SK-N-SH (cell line): ENCODE data around the gene HOXD13. TPM values are rescaled to one million over a fixed set of nuclear protein-coding genes. Genes with fewer than 3 reads are reported as not detected.
A peak's percentile ranks its signal among the peaks of the same experiment; 100 is the strongest.

ENCODE experiments used
- CTCF ChIA-PET: fragments of 300-600, 350-600 bp; formaldehyde crosslinking; extraction: SDS; loops from one replicate; lab custom pipeline; 2021; lab: Yijun Ruan, JAX
- POLR2A ChIA-PET: fragments of 350-600 bp; sonication (Branson Sonifier 250); formaldehyde crosslinking; extraction: SDS; loops from one replicate; lab custom pipeline; 2020; ENCODE audit warnings: antibody characterized with exemption, inconsistent platforms; lab: Yijun Ruan, JAX
- DNase-seq: peaks from one replicate; pipeline ENCODE4 v3.0.0; 2012
- H2AFZ ChIP-seq: fragments of 200-600 bp; sonication (generic); 2 replicates; pipeline ENCODE4 v1.8.1; 2016; ENCODE audit warnings: antibody characterized with exemption, mild to moderate bottlenecking, low read depth
- H3F3A ChIP-seq: fragments of 200-600 bp; sonication (generic); replicated peaks from 2 replicates; pipeline ENCODE3; 2016; ENCODE audit warnings: antibody characterized with exemption, mild to moderate bottlenecking; ENCODE audit not compliant: insufficient read depth
- H3K27ac ChIP-seq, 2 experiments: fragments of 200-500 bp in 1 of 2; fragments of 200-600 bp in 1 of 2; sonication (Bioruptor generic) in 1 of 2; sonication (generic), shearing (Covaris generic) in 1 of 2; 2 replicates each; pipeline versions ENCODE4 v1.5.1 to v1.6.1; 2014 to 2016; ENCODE audit warnings: low read depth in 2 of 2, inconsistent platforms in 1 of 2, low read length in 1 of 2, mild to moderate bottlenecking in 1 of 2, mixed read lengths in 1 of 2
- H3K27me3 ChIP-seq: fragments of 200-600 bp; sonication (generic), shearing (Covaris generic); 2 replicates; pipeline ENCODE4 v1.6.1; 2016; ENCODE audit warnings: mixed run types; ENCODE audit not compliant: insufficient read depth
- H3K36me3 ChIP-seq, 2 experiments: fragments of 200-500 bp in 1 of 2; fragments of 200-600 bp in 1 of 2; sonication (Bioruptor generic) in 1 of 2; sonication (generic) in 1 of 2; replicated peaks in 1 of 2; 2 replicates each; pipeline versions ENCODE3 to v1.5.1; 2014 to 2016; ENCODE audit warnings: low read length in 1 of 2, mild to moderate bottlenecking in 1 of 2; ENCODE audit not compliant: insufficient read depth in 2 of 2, control insufficient read depth in 1 of 2
- H3K4me1 ChIP-seq, 2 experiments: fragments of 200-500 bp in 1 of 2; fragments of 200-600 bp in 1 of 2; sonication (Bioruptor generic) in 1 of 2; sonication (generic), shearing (Covaris generic) in 1 of 2; 2 replicates each; pipeline versions ENCODE4 v1.5.1 to v1.6.1; 2014 to 2016; ENCODE audit warnings: low read depth in 1 of 2, low read length in 1 of 2, mixed run types in 1 of 2; ENCODE audit not compliant: insufficient read depth in 2 of 2, control insufficient read depth in 1 of 2
- H3K4me2 ChIP-seq: fragments of 200-600 bp; sonication (generic), shearing (Covaris generic); 2 replicates; pipeline ENCODE4 v1.6.1; 2017; ENCODE audit warnings: mixed run types
- H3K4me3 ChIP-seq, 2 experiments: fragments of 200-500 bp in 1 of 2; fragments of 200-600 bp in 1 of 2; sonication (Bioruptor generic) in 1 of 2; sonication (generic), shearing (Covaris generic) in 1 of 2; 2 replicates each; pipeline versions ENCODE4 v1.5.1 to v1.8.1; 2014 to 2016; ENCODE audit warnings: low read depth in 2 of 2, inconsistent platforms in 1 of 2, low read length in 1 of 2, mild to moderate bottlenecking in 1 of 2, mixed read lengths in 1 of 2, moderate library complexity in 1 of 2
- H3K79me2 ChIP-seq: fragments of 200-600 bp; sonication (generic); 2 replicates; pipeline ENCODE4 v1.8.1; 2017; ENCODE audit warnings: mild to moderate bottlenecking; ENCODE audit not compliant: insufficient read depth
- H3K9ac ChIP-seq: fragments of 200-600 bp; sonication (generic); 2 replicates; pipeline ENCODE4 v1.6.1; 2017; ENCODE audit warnings: mixed run types
- H3K9me2 ChIP-seq: fragments of 200-600 bp; sonication (generic); 2 replicates; pipeline ENCODE4 v1.6.1; 2017; ENCODE audit warnings: mixed run types
- H3K9me3 ChIP-seq: fragments of 200-600 bp; sonication (generic); 2 replicates; pipeline ENCODE4 v1.6.1; 2017; ENCODE audit warnings: mixed run types, mild to moderate bottlenecking, moderate library complexity
- H4K20me1 ChIP-seq: fragments of 200-600 bp; sonication (generic); 2 replicates; pipeline ENCODE4 v1.6.1; 2017; ENCODE audit warnings: mild to moderate bottlenecking, mixed run types; ENCODE audit not compliant: insufficient read depth
- CHD2 ChIP-seq: fragments of 150-350 bp; IDR thresholded peaks from 2 replicates; pipeline ENCODE4 v1.6.1; 2018; ENCODE audit warnings: low read length; ENCODE audit not compliant: partially characterized antibody
- ELF1 ChIP-seq: IDR thresholded peaks from 2 replicates; pipeline ENCODE4 v1.4.0; 2012
- FOSL2 ChIP-seq: IDR thresholded peaks from 2 replicates; pipeline ENCODE4 v1.4.0; 2012; ENCODE audit warnings: low read depth, mild to moderate bottlenecking, moderate library complexity, borderline replicate concordance
- FOXJ3 ChIP-seq: sonication (generic); formaldehyde crosslinking; IDR thresholded peaks from 2 replicates; pipeline ENCODE4 v1.5.1; 2020; ENCODE audit warnings: mild to moderate bottlenecking, missing genetic modification reagents
- GATA2 ChIP-seq: sonication (generic); formaldehyde crosslinking; IDR thresholded peaks from 2 replicates; pipeline ENCODE4 v1.5.0; 2020; ENCODE audit warnings: mild to moderate bottlenecking, missing genetic modification reagents
- IRF3 ChIP-seq: fragments of 150-350 bp; IDR thresholded peaks from 2 replicates; pipeline ENCODE4 v1.6.1; 2016; ENCODE audit warnings: mild to moderate bottlenecking, low read depth, low read length
- JUND ChIP-seq: IDR thresholded peaks from 2 replicates; pipeline ENCODE4 v1.4.0; 2012
- MEF2A ChIP-seq: IDR thresholded peaks from 2 replicates; pipeline ENCODE4 v1.4.0; 2012; ENCODE audit warnings: low read depth, borderline replicate concordance
- MXI1 ChIP-seq: IDR thresholded peaks from 2 replicates; pipeline ENCODE4 v1.6.1; 2012; ENCODE audit warnings: mild to moderate bottlenecking, low read depth, low read length, improper control_type of control experiment
- NFIC ChIP-seq: IDR thresholded peaks from 2 replicates; pipeline ENCODE4 v1.4.0; 2012; ENCODE audit warnings: borderline replicate concordance
- NRF1 ChIP-seq: IDR thresholded peaks from 2 replicates; pipeline ENCODE4 v1.6.1; 2012; ENCODE audit warnings: low read depth, mild to moderate bottlenecking, low read length
- POLR2AphosphoS5 ChIP-seq: IDR thresholded peaks from 2 replicates; pipeline ENCODE4 v1.6.1; 2012; ENCODE audit warnings: low read depth, low read length
- RAD21 ChIP-seq: IDR thresholded peaks from 2 replicates; pipeline ENCODE4 v1.6.1; 2012; ENCODE audit warnings: mild to moderate bottlenecking, low read length
- SMC3 ChIP-seq: IDR thresholded peaks from 2 replicates; pipeline ENCODE4 v1.6.1; 2012; ENCODE audit warnings: low read depth, low read length, improper control_type of control experiment
- TEAD4 ChIP-seq: IDR thresholded peaks from 2 replicates; pipeline ENCODE4 v1.4.0; 2012; ENCODE audit warnings: mild to moderate bottlenecking, borderline replicate concordance; ENCODE audit not compliant: insufficient read depth
- WGBS: methylation state at CpG from one replicate; pipeline ENCODE4 v1.1.6; 2017; ENCODE audit warnings: low lambda C conversion rate; 5-methylcytosine and 5-hydroxymethylcytosine counted together
- polyA plus RNA-seq, 3 experiments: library from polyadenylated mRNA; depleted of rRNA; stranded (reverse); fragments of >200 nt; gene quantifications; 2 replicates each; pipeline ENCODE4 v1.2.3, GENCODE V29; 2012
- TF ChIP-seq, protein P1 (sequence below): fragments of 200-600 bp; sonication (generic); IDR thresholded peaks from 2 replicates; pipeline ENCODE4 v1.6.1; 2017; ENCODE audit warnings: antibody characterized with exemption, mild to moderate bottlenecking, moderate library complexity
- TF ChIP-seq, protein P2 (sequence below): IDR thresholded peaks from 2 replicates; pipeline ENCODE4 v1.6.1; 2012; ENCODE audit warnings: mild to moderate bottlenecking, low read depth, low read length, moderate library complexity
- TF ChIP-seq, protein P3 (sequence below): IDR thresholded peaks from 2 replicates; pipeline ENCODE4 v1.4.0; 2012; ENCODE audit warnings: low read depth, borderline replicate concordance

The HOXD13 gene
- polyA plus RNA-seq, 1 of the 3 experiments (the other 2 are of a cell fraction) = not detected

- TF ChIP-seq, protein P1, sequence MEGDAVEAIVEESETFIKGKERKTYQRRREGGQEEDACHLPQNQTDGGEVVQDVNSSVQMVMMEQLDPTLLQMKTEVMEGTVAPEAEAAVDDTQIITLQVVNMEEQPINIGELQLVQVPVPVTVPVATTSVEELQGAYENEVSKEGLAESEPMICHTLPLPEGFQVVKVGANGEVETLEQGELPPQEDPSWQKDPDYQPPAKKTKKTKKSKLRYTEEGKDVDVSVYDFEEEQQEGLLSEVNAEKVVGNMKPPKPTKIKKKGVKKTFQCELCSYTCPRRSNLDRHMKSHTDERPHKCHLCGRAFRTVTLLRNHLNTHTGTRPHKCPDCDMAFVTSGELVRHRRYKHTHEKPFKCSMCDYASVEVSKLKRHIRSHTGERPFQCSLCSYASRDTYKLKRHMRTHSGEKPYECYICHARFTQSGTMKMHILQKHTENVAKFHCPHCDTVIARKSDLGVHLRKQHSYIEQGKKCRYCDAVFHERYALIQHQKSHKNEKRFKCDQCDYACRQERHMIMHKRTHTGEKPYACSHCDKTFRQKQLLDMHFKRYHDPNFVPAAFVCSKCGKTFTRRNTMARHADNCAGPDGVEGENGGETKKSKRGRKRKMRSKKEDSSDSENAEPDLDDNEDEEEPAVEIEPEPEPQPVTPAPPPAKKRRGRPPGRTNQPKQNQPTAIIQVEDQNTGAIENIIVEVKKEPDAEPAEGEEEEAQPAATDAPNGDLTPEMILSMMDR = no peak
Observed at GRCh38 chr2:176117823-176118371, 25.4 kb downstream of the HOXD13 start (continued).

GRCh38 chr2:176118601-176119339, 26.2 kb downstream of the HOXD13 start:
- Histone ChIP-seq H3K9me2 (no peaks in the 10 kb centered on the region), H2AFZ (no peak overlapping the region), H3F3A (no peaks in the 10 kb centered on the region), H3K9ac (no peak overlapping the region), H3K79me2 (no peaks in the 10 kb centered on the region), H3K4me3 (no peak overlapping the region), H4K20me1 (no peaks in the 10 kb centered on the region), H3K27ac (no peak overlapping the region), H3K4me2 (no peak overlapping the region), H3K36me3 (no peaks in the 10 kb centered on the region), H3K9me3 (no peaks in the 10 kb centered on the region), H3K27me3 (peaks cover 40% of the 10 kb centered on the region), H3K4me1 (peaks cover 0 to 17% of the 10 kb centered on the region in 2 experiments; a peak in 1 of 4 replicates)
- TF ChIP-seq JUND (no peak), FOXJ3 (CRISPR knock-in tag) (no peak), NRF1 (no peak), RAD21 (peak; percentile 41), POLR2AphosphoS5 (no peak), FOSL2 (no peak), SMC3 (peak; percentile 15; the same call in 1 of the 2 replicates), MEF2A (no peak), MXI1 (no peak), IRF3 (no peak), GATA2 (no peak), NFIC (no peak), ELF1 (no peak), CHD2 (no peak), TEAD4 (no peak)
- TF ChIP-seq, protein P2, sequence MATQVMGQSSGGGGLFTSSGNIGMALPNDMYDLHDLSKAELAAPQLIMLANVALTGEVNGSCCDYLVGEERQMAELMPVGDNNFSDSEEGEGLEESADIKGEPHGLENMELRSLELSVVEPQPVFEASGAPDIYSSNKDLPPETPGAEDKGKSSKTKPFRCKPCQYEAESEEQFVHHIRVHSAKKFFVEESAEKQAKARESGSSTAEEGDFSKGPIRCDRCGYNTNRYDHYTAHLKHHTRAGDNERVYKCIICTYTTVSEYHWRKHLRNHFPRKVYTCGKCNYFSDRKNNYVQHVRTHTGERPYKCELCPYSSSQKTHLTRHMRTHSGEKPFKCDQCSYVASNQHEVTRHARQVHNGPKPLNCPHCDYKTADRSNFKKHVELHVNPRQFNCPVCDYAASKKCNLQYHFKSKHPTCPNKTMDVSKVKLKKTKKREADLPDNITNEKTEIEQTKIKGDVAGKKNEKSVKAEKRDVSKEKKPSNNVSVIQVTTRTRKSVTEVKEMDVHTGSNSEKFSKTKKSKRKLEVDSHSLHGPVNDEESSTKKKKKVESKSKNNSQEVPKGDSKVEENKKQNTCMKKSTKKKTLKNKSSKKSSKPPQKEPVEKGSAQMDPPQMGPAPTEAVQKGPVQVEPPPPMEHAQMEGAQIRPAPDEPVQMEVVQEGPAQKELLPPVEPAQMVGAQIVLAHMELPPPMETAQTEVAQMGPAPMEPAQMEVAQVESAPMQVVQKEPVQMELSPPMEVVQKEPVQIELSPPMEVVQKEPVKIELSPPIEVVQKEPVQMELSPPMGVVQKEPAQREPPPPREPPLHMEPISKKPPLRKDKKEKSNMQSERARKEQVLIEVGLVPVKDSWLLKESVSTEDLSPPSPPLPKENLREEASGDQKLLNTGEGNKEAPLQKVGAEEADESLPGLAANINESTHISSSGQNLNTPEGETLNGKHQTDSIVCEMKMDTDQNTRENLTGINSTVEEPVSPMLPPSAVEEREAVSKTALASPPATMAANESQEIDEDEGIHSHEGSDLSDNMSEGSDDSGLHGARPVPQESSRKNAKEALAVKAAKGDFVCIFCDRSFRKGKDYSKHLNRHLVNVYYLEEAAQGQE = no peak
- TF ChIP-seq, protein P3, sequence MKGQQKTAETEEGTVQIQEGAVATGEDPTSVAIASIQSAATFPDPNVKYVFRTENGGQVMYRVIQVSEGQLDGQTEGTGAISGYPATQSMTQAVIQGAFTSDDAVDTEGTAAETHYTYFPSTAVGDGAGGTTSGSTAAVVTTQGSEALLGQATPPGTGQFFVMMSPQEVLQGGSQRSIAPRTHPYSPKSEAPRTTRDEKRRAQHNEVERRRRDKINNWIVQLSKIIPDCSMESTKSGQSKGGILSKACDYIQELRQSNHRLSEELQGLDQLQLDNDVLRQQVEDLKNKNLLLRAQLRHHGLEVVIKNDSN = no peak
- TF ChIP-seq, protein P1 = peak; percentile 66
- ChIA-PET CTCF (interaction anchor here (1.5 to 17.7 kb wide), 6 partner anchors 6 to 534 kb away, joined by 9 to 264 read pairs (median 74); partner anchors contain the start of genes HOXD12, HOXD13 and HOXD9), POLR2A (no interaction called here)
- 38% methylated on average over 24 of the region's 24 CpGs for WGBS
- DNase-seq = peak; percentile 66
